Fibroblast of skin of right biceps (primary cell): ENCODE data around the gene MORC2.

Experiments
- DNase-seq: peaks from one replicate; pipeline ENCODE4 v3.0.0-alpha.2; 2013

MORC2 gene

GRCh38 chr22:30884211-30885000 lies 84.2 kb downstream of the MORC2 start:
- DNase-seq = no peak

DNA sequence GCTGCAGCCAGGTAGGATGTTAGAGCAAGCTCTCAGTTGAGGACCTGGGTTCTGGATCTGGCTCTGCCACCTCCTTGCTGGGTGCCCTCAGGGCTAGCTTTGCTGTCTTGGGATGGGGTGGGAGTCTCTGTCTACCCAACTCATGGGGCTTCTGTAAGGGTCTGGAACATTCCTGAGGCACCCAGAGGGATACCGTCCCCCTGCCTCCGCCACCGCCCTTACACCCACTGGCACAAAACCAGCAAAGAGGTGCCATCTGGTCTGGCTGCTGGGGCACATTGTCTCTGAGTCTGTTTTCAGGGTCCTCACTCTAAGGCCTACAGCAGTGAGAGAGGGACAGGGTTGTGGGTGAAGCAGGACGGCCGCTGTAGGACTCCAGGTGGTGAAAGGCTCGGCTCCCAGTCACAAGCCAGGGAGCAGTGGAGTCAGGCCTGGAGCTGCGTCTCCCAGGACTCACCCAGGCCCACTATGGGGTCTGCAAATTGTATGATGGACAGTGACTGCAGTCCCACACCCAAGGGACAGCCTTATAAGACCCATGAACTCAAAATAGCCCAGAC lies 84.9 kb downstream of the MORC2 start:
- no peak for DNase-seq

- DNase-seq = no peak
These were observed 85.5 kb downstream of the MORC2 start for GRCh38 chr22:30882974-30883533.

- no peak for DNase-seq
These were observed 86.3 kb downstream of the MORC2 start for GRCh38 chr22:30882184-30882717.

- no peak for DNase-seq
These were observed 87.0 kb downstream of the MORC2 start for GRCh38 chr22:30881361-30882183.

DNA sequence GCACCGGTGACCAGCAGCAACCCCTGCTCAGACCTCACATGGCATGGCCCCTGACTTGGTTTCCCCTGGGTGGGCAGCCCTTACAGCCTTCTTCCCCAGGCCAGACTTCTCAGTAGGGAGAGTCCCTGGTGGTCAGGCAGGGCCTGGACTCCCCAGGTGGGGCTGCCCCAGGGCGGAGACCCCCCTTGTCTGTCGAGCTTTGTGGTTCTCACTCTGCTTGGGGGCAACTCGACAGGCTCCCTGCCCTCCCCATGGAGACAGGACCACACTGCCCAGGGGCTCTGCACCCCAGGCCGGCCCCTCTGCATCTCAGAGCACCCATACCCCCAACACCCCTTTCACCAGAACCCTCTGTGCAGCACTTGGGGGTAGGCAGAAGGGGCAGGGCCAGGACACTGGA lies 87.7 kb downstream of the MORC2 start:
- DNase-seq = no peak

GRCh38 chr22:30880181-30880601 lies 88.4 kb downstream of the MORC2 start:
- DNase-seq = no peak

DNA sequence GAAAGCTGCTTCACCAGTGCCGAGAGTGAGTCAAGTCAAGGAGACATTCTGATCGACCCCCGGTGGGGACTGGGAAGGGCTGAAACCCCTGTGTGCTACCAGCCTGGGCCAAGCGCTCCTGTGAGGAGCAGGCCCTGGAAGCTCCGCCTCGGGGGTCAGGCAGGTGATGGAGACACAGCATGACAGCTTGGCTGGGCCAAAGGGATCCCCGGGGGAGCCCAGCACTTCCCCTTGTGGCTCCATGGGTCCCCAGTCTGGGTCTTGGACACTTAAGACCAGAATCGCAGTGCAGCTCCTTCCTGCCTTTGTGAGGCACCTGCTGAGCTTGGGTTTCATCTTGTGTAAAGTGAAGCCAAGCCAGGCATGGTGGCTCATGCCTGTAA lies 89.2 kb downstream of the MORC2 start:
- no peak for DNase-seq

DNA sequence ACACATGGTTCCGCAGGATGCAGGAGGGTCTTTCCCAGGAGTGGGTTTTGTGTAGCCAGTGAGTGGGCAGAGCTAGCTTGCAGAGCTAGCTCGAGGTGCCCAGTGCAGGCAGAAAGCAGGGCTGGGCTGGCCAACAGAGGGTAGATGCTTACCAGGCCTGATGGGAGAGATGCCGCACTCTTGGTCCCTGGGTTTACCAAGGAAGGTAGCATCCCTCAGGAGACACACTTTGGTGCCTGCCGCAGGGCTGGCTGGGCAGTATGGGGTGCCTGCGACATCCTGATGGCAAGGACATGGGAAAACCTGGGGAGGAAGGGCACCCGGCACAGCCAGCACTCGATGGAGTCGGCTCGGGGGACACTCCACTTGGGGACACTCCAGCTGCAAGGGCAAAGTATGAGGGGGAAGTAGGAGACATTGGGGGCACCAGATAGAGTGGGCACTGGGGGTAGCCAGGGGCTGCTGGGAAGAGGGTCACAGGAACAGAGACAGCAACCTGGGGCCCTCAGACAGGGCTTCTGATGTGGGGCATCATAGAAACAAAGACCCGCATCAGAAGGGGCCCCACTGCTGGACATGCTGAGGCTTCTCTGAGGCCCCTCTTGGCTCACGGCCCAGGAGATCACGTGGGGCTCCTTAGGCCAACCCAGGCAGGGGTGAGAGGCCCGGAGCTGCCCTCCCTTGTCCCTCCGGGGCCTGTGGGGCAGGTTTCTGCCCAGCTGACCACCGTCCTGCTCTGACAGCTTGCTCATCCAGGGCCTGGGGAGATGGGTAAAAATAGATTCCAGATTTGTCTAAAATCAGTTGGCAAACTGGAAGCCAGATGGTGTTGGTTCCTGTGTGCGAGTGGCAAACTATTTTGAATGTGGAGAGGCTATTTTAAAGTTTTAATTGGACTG lies 89.8 kb downstream of the MORC2 start:
- DNase-seq = no peak

- DNase-seq = no peak
These were observed 90.7 kb downstream of the MORC2 start for GRCh38 chr22:30877662-30878515.

- peak; percentile 28 for DNase-seq
These were observed 91.5 kb downstream of the MORC2 start for GRCh38 chr22:30876915-30877553.

DNA sequence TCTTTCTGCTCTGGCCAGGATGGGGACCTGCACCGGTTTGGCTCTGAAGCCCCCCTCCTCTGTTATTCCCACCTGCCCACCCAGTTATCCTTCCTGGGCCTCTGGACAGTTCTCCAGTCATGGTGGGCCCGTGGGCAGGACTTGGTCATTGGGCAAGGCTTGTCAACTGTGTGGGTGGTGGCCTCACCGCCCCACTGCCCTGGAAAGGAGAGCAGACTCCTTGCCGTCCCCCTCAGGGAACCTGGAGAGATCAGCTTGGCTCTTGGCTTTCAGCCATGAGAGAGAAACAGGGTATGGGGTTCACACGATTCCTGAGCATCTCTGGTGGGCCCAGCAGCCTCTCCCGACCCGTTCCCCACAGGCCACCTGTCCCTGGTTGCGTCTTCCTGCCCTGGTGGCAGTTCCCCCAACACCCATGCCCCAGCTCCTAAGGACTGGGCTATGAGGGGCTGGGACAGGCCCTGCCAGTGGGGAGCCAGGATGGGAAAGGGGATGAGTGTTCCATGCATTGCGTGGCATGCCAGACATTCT lies 92.3 kb downstream of the MORC2 start:
- DNase-seq = no peak

DNA sequence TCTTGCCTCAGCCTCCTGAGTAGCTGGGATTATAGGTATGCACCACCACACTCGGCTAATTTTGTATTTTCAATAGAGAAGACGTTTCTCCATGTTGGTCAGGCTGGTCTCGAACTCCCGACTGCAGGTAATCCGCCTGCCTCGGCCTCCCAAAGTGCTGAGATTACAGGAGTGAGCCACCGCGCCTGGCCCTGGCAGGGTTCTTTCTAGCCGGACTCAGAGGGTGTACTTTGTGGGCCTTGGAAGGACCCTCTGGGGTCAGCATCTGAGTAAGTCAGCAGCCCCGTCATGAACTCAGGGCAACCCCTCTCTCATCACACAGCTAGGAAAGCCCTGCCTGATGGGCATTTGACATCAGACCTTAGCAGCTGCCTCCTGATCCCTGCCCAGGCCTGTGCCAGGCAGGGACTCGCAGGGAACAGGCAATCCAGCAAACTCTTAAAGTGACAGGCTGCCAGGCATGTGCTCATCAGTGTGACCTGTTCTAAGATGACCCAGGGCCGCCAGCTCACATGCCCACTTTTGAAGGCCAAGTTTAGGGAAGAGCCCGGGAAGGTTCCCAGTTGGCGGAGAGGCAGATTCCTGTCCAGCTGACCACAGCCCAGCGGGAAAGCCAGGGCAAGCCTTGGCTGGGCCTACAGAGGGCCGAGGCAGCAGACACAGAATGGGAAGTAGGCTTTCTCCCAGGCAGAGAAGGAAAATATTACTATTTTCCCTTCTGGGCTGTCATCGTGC lies 92.9 kb downstream of the MORC2 start:
- DNase-seq = no peak
